Stimulated activated CD8-positive, alpha-beta memory T cell treated with anti-CD3 and anti-CD28 coated beads, Interleukin-12 subunit alpha, Interleukin-12 subunit beta, amount 100 ng/mL, for 1 hour (primary cell): Measurements from ENCODE around the gene CIAO3.
A peak's percentile ranks its signal among the peaks of the same experiment; 100 is the strongest.
"Not testable (repeated sequence)": the region's sequence is repeated elsewhere in the genome, so short reads cannot be mapped to it uniquely, and the experiment has no call there.

Source experiments
- DNase-seq: peaks from one replicate; pipeline ENCODE4 v3.0.0-alpha.2; 2020; ENCODE audit warnings: low read depth

The CIAO3 gene

GRCh38 chr16:722835-723633 is 17.8 kb downstream of the CIAO3 start:
- DNase-seq = no peak

GRCh38 chr16:721765-722540 is 18.8 kb downstream of the CIAO3 start:
- no peak for DNase-seq

- DNase-seq = no peak
Observed at GRCh38 chr16:720990-721764, 19.6 kb downstream of the CIAO3 start, which contains the start of gene ANTKMT. Gene ANTKMT (plus strand): TSS chr16:721146. CDS start chr16:721275, 129 bp downstream.

DNA sequence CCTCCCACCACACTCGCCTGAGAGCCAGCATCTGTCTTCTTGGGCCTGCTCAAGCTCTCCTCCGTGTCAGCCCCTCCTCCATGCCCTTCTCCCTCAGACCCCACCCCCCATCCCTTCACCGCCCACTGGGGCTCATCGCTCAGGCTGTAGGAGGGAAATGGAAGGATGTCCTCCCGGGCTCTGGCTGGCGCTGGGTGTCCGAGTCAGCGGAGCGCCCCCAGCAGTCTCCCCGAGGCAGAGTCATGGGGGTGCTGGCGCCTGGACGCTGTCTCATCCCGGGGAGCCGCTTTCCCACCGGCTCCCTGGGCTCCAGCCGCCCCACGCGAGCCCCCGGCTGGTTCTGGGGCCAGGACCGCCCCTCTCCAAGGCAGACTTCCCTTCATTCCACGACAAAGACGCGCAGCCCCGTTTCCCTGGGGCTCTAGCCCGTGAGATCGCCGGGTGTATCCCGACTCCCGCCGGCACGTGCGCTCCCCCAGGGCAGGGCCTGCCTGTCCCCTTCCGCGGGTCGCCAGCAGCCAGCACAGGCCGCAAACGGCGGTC is 20.3 kb downstream of the CIAO3 start:
- no peak for DNase-seq

DNA sequence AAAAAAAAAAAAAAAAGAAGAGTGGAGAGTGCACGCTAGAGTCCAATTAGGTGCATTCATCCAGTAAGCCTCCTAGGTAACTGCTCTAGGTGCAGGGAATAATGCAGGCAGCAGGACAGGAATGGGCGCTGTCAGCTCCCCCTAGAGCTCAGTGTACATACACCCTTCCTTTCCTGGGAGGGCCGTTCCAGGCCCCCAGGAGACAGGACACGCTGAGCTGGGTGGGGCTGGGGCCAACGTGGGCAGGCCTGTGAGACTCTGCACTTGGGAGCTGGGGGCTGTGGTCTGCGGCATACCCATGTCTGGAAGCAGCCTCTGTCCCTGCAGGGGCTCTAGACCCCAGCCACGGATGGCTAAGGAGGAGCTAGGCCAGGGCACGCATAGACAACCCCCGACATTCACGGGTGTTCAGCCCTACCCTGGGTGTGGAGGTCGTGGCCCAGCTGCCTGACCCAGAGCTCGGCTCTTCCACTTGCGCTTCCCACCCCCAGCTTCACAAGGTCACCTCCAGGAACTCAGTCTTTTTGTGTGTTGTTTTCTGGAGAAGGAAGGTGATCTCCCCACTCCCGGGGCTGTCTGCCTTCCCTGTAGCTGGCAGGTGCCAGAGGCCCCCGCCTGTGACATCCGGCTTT is 20.9 kb downstream of the CIAO3 start:
- no peak for DNase-seq

DNA sequence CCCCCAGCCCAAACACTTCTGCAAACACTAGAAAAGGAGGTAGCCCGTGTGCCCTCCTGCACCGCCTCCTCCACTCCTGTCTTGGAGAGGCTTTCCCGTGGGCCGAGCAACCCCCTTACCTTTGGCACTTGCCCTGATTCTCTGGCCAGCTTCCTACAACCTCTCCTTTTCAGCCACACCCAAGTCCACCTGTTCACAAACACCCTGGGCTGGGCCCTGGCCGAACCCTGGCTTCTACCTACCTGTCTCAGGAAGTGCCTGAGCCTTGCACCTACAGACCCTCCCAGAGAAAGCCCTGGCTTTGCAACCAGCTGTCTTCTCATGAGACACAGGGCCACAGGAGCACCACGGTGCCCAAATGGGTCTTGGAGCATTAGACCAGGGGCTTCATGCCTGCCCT is 21.9 kb downstream of the CIAO3 start:
- no peak for DNase-seq

DNA sequence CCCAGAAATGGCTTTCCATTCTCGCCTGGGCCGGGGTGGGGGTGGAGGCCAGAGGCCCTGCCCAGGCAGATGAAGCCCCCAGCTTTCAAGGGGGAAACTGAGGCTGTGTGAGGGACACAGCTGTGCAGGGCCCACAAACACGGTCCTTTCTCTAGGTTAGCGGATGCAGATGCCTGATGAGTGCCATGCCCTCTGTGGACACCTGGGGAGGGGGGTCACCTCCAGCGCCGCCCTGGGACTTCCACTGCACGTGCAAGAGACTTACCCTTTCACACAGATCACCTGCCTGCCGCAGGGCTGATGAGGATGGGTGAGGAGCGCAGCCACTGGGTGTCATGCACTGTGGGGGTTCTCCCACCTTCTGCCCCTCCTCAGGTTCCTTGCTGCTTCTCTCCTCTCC is 22.4 kb downstream of the CIAO3 start:
- no peak for DNase-seq

- no peak for DNase-seq
Observed at GRCh38 chr16:717450-718245, 23.1 kb downstream of the CIAO3 start.

- no peak for DNase-seq
Observed at GRCh38 chr16:716768-717325, 23.9 kb downstream of the CIAO3 start.

DNA sequence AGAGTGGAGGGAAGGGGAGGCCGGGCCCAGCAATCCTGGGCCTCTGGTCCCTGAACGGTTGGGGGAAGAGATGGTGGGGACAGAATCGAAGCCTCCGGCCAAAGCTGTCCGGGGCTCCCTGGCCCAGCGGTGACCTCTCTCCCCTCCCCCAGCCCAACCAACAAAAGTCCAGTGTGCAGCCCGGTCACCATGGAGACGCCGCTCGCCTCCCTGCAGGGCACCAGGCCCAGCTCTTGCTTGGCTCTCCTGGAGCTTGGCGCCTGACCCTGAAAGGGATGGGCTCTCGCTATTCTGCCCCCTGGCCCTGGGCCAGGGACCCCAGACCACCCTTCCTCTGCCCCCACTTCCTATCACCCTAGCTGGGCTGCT is 24.6 kb downstream of the CIAO3 start:
- DNase-seq = no peak

GRCh38 chr16:715477-716199 is 25.2 kb downstream of the CIAO3 start:
- DNase-seq = no peak

DNA sequence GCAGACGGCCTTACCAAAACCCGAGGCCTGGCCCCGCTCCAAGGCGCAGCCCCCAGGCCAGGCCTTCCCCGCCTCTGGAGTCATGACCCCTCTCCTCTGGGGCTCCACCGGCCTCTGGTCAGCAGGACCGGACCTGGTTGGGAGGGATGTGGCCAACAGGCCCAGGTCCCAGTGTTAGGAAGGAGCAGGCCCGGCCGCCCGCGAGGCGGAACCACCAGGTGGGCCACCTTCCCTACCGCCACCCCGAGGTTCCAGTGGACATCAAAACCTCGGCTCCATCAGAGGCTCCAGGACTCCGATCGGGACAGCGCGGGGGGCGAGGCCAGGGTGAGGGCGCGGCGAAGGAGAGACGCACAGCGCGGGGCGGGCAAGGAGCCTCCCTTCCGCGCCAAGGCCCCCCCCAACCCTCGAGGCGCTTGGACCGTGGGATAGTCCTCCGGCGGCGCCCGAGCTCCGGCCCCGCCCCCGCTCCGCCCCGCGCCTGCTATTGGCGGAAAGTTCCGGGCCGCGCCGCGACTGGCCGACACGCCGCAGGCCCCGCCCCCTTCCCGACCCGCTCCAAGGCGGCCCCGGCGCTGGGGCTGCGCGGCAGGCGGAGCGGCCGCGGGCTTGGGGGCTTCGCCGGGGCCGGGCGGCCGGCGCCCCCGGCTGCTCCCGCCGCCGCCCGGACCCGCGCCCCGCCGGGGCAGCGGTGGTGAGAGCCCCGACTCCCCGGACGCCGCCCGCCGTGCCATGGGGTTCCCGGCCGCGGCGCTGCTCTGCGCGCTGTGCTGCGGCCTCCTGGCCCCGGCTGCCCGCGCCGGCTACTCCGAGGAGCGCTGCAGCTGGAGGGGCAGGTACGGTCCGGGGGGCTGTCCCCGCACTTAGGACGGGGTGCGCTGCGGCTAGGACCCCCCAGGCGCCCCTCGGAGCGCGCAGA is 26.0 kb downstream of the CIAO3 start, which contains the start of gene METRN:
TSS of gene METRN (plus strand) at position 561 of the 919 bp plus-strand sequence. CDS start at position 733, 172 bp downstream.
- DNase-seq = peak; percentile 80

DNA sequence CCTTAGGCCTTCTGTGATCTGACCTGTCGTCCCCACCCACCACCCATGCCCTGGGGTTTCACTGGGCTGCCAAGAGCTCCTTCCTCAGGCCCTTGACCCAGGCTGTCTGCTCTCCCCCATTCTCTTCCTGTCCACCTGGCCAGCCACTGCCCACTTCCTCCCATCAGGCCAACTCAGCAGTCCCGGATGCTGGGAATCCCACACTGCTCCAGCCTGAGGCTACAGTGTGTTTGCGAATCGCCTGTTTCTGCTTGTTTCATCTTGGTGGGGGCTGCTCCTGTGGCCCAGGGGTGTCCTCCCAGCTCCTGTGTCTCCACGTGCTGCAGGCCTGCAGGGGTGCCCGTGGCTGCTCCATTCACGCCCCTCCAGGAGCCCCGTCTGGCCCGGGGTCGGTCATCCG is 26.7 kb downstream of the CIAO3 start:
- DNase-seq = no peak

DNA sequence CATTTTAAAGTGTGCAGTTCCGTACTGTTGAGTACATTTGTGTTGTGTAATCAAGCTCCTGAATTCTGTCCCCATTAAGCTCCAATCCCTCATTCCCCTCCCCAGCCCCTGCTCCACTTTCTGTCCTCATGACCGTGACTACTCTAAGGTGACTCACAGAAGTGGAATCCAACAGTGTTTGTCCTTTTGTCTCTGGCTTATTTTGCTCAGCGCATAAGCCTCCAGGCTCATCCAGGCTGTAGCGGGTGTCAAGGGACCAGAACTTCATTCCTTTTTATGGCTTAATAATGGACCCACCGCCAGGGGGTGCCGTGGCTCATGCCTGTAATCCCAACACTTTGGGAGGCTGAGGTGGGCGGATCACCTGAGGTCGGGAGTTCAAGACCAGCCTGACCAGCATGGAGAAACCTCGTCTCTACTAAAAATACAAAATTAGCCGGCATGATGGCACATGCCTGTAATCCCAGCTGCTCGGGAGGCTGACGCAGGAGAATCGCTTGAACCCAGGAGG is 28.0 kb downstream of the CIAO3 start:
- DNase-seq = not testable (repeated sequence)

DNA sequence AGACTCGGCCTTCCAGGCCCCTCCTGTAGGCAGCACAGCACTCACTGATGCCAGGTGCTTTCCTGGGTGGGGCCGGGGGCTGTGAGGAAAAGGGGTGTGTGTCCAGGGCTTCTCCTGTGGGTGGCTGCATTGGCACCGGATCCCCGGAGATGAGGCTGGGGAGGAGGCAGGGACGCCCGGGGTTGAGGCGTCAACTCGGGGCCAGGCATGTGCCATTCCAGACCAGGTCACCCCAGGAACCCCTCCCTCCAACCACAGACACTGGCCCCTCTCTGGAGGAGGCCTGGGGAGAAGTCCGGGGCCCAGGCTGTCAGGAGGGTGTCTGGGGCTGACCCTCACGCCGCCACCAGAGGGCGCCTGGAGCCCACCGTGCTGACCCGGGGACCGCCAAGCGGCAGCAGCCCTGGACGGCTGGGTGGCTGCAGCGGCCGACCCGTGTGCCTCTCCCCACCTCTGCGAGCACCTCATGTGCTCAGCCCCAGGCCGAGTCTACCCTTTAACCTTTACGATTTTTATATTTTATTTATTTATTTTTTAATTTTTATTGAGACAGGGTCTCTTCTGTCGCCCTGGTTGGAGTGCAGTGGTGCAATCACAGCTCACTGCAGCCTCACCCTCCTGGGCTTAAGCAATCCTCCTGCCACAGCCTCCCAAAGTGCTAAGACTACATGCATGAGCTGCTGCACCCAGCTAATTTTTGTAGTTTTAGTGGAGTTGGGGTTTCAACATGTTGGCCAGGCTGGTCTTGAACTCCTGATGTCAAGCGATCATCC is 29.1 kb downstream of the CIAO3 start:
- peak; percentile 64 for DNase-seq

DNA sequence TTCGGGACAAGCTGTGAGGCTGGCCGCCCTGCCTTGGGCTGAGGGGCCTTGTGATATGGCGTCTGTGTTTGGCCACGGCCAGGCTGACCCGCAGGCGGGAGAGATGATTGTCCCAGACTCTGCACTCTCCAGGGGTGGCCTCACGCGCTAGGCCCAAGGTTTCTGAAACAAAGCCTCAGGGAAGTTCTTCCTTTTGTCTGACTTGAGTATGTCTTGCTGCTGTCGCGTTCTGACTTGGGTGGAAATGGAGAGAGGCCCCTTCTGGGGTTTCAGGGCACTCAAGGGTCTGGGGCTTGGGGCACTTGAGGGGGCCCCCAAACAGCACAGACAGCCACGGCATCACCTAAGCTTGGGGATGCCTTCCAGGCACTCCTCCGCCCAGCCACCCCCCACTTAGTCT is 29.7 kb downstream of the CIAO3 start:
- no peak for DNase-seq

DNA sequence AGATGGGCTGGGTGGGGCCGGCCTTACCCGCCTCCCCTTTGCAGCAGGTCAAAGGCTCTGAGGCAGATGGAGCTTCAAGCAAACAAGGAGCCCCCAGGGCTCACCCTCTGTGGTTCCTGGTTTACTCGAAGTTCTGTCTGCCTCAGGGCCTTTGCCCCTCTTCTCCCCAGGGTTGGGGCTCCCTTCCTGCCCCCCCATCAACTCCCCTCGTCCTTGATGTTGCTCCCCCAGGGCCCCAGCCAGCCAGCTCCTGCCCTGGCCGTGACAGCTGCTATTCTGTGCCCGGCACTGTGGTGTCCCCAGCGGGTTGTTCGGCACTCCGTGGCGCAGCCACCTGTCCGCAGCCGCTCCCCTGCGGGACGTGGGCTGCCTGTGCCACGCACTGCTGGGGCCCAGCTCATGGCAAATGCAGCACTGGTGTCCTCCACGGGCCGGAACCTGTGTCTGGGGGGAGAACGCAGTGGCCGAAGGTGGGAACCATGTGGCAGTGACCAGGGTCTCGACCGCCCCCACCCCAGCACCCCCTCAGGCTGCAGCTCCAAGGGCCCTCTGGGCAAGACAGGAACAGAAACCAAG is 30.2 kb downstream of the CIAO3 start:
- DNase-seq = no peak
